CD14-positive monocyte (primary cell): ENCODE data around the gene SLC25A46. TPM values are rescaled to one million over a fixed set of nuclear protein-coding genes. Genes with fewer than 3 reads are reported as not detected.
"Not testable (repeated sequence)": the region's sequence is repeated elsewhere in the genome, so short reads cannot be mapped to it uniquely, and the experiment has no call there.

Source experiments
- DNase-seq, 3 donors: peaks; one replicate each; pipeline ENCODE4 v3.0.0-alpha.2; 2011 to 2022
- H2AFZ ChIP-seq: 2 replicates; pipeline ENCODE4 v1.6.0; 2012; ENCODE audit warnings: mild to moderate bottlenecking, low read depth, low read length, inconsistent platforms; ENCODE audit not compliant: insufficient read depth, poor library complexity, severe bottlenecking
- H3K27ac ChIP-seq, 2 donors: 1 replicate in 1 of 2; 2 replicates in 1 of 2; pipeline ENCODE4 v1.5.1; 2012 to 2013; ENCODE audit warnings: low read length in 2 of 2, control low read depth in 1 of 2, inconsistent platforms in 1 of 2, low read depth in 1 of 2, mild to moderate bottlenecking in 1 of 2
- H3K27me3 ChIP-seq, 2 donors: one replicate each; pipeline versions ENCODE4 v1.6.0 to v1.6.1; 2011 to 2013; ENCODE audit warnings: low read length in 2 of 2; ENCODE audit not compliant: control insufficient read depth in 2 of 2, insufficient read depth in 2 of 2
- H3K36me3 ChIP-seq, 2 donors: replicated peaks in 1 of 2; 1 replicate in 1 of 2; 2 replicates in 1 of 2; pipeline versions ENCODE4 v1.5.1 to v1.6.1; 2012 to 2013; ENCODE audit warnings: low read length in 2 of 2, control low read depth in 1 of 2, inconsistent platforms in 1 of 2, mild to moderate bottlenecking in 1 of 2; ENCODE audit not compliant: insufficient read depth in 2 of 2, control insufficient read depth in 1 of 2
- H3K4me1 ChIP-seq, 2 donors: 1 replicate in 1 of 2; 2 replicates in 1 of 2; pipeline versions ENCODE4 v1.5.1 to v1.6.1; 2012 to 2013; ENCODE audit warnings: low read length in 2 of 2, control low read depth in 1 of 2, inconsistent platforms in 1 of 2, mild to moderate bottlenecking in 1 of 2, moderate library complexity in 1 of 2; ENCODE audit not compliant: insufficient read depth in 2 of 2, control insufficient read depth in 1 of 2
- H3K4me2 ChIP-seq: replicated peaks from 2 replicates; pipeline ENCODE3; 2012; ENCODE audit warnings: low read length, moderate library complexity, mild to moderate bottlenecking; ENCODE audit not compliant: poor library complexity, severe bottlenecking; ENCODE audit errors: extremely low read depth
- H3K4me3 ChIP-seq, 3 experiments: fragments of 200-600 bp in 1 of 3; sonication (generic) in 1 of 3; replicated peaks in 1 of 3; 1 replicate in 2 of 3; 2 replicates in 1 of 3; pipeline ENCODE4 v1.5.1; 2011 to 2013; ENCODE audit warnings: low read length in 3 of 3, mild to moderate bottlenecking in 3 of 3, control low read depth in 2 of 3, low read depth in 2 of 3, inconsistent platforms in 1 of 3, moderate library complexity in 1 of 3
- H3K79me2 ChIP-seq: 2 replicates; pipeline ENCODE4 v1.6.0; 2012; ENCODE audit warnings: mild to moderate bottlenecking, control low read depth, inconsistent platforms, low read length, moderate library complexity; ENCODE audit not compliant: insufficient read depth
- H3K9ac ChIP-seq: 2 replicates; pipeline ENCODE4 v1.6.0; 2017; ENCODE audit warnings: low read length, mild to moderate bottlenecking; ENCODE audit not compliant: insufficient read depth, poor library complexity, severe bottlenecking
- H3K9me3 ChIP-seq, 2 donors: replicated peaks in 1 of 2; 1 replicate in 1 of 2; 2 replicates in 1 of 2; pipeline versions ENCODE4 v1.5.1 to v1.6.1; 2012 to 2013; ENCODE audit warnings: low read length in 2 of 2, control low read depth in 1 of 2; ENCODE audit not compliant: control insufficient read depth in 1 of 2, insufficient read depth in 1 of 2
- H4K20me1 ChIP-seq: 2 replicates; pipeline ENCODE4 v1.6.0; 2012; ENCODE audit warnings: mild to moderate bottlenecking, low read length, control low read depth, moderate library complexity; ENCODE audit not compliant: insufficient read depth
- H3K27ac Mint-ChIP-seq, 7 donors: one replicate each; pipeline ENCODE4 v1.8.0; 2020; ENCODE audit warnings: mild to moderate bottlenecking in 7 of 7, mixed read lengths in 7 of 7, moderate library complexity in 6 of 7, inconsistent platforms in 2 of 7
- H3K27me3 Mint-ChIP-seq, 3 donors: one replicate each; pipeline ENCODE4 v1.8.0; 2021 to 2022; ENCODE audit warnings: low read depth in 3 of 3, mild to moderate bottlenecking in 3 of 3, mixed read lengths in 3 of 3, moderate library complexity in 3 of 3, inconsistent platforms in 1 of 3
- H3K36me3 Mint-ChIP-seq, 2 donors: one replicate each; pipeline ENCODE4 v1.8.0; 2020; ENCODE audit warnings: mixed read lengths in 2 of 2, inconsistent platforms in 1 of 2, mild to moderate bottlenecking in 1 of 2
- H3K4me1 Mint-ChIP-seq: one replicate; pipeline ENCODE4 v1.8.0; 2020; ENCODE audit warnings: mild to moderate bottlenecking, mixed read lengths
- H3K4me3 Mint-ChIP-seq, 2 donors: one replicate each; pipeline ENCODE4 v1.8.0; 2020; ENCODE audit warnings: mild to moderate bottlenecking in 2 of 2, mixed read lengths in 2 of 2, moderate library complexity in 1 of 2
- H3K9me3 Mint-ChIP-seq, 7 donors: one replicate each; pipeline ENCODE4 v1.8.0; 2020 to 2022; ENCODE audit warnings: mixed read lengths in 7 of 7, mild to moderate bottlenecking in 6 of 7, moderate library complexity in 6 of 7, inconsistent platforms in 2 of 7
- CTCF ChIP-seq: fragments of 200-600 bp; IDR thresholded peaks from one replicate; pipeline ENCODE4 v1.8.0; 2022; ENCODE audit warnings: antibody characterized with exemption, mild to moderate bottlenecking
- WGBS: methylation state at CpG from one replicate; pipeline ENCODE4 v1.1.5; 2013; ENCODE audit warnings: missing lambda C conversion rate; ENCODE audit not compliant: insufficient coverage; 5-methylcytosine and 5-hydroxymethylcytosine counted together
- intact Hi-C, 2 donors: fragments of 100-400 bp; cut with micrococcal nuclease; formaldehyde crosslinking; loops; one replicate each; pipeline versions ENCODE4 v1.15.0 to v1.15.1; 2023
- polyA minus RNA-seq: library from RNA; depleted of rRNA, polyadenylated mRNA; stranded (reverse); fragments of >200 nt; gene quantifications from 2 replicates; pipeline ENCODE4 v1.2.3, GENCODE V29; 2012
- polyA plus RNA-seq, 3 donors: library from polyadenylated mRNA; depleted of rRNA in 1 of 3; unstranded in 2 of 3; stranded (reverse) in 1 of 3; fragments of 300-500 nt in 2 of 3; fragments of >200 nt in 1 of 3; fragmentation: Illumina TruSeq in 2 of 3; gene quantifications; 1 replicate in 2 of 3; 2 replicates in 1 of 3; pipeline ENCODE4 v1.2.3, GENCODE V29; 2012 to 2021
- total RNA-seq, 12 experiments: library from RNA in 1 of 12; stranded (reverse) in 1 of 12; fragments of 120-200 nt in 1 of 12; gene quantifications; one replicate each; pipeline ENCODE4 v1.2.4 and lab custom pipeline; 2013 to 2026; ENCODE audit warnings: mixed read lengths in 6 of 12, inconsistent platforms in 1 of 12

The SLC25A46 gene
- 42.3 TPM for total RNA-seq (2013)
- 10 to 100 TPM; 20.1 to 32.2 (median 29.7) TPM for polyA plus RNA-seq
- polyA minus RNA-seq: 21.9 and 27.6 TPM in 2 replicates
- total RNA-seq (lab: John Stamatoyannopoulos, UW): 10.6 to 71.4 (median 41.3) reads per million in 11 experiments

- H3K4me1 ChIP-seq: peaks cover 14 to 17% of the 10 kb centered on the region in 2 donors
These were observed at the start of gene SLC25A46 for GRCh38 chr5:110738812-110739651. SLC25A46 (plus strand) TSS chr5:110739007; CDS start chr5:110739120, 113 bp downstream.

GRCh38 chr5:110690587-110690986 is 48.2 kb upstream of the SLC25A46 start:
- H3K36me3 Mint-ChIP-seq, H3K27me3 Mint-ChIP-seq, H4K20me1 ChIP-seq, H3K4me1 ChIP-seq, H3K79me2 ChIP-seq, intact Hi-C loops, DNase-seq, H3K4me3 ChIP-seq, H3K4me3 Mint-ChIP-seq, H3K27ac ChIP-seq, H2AFZ ChIP-seq, H3K4me1 Mint-ChIP-seq, H3K27me3 ChIP-seq, H3K9ac ChIP-seq, H3K4me2 ChIP-seq, H3K27ac Mint-ChIP-seq, H3K36me3 ChIP-seq: not testable (repeated sequence)
- no CpG with 5 or more reads among the region's 1 CpG for WGBS
- peaks cover 10 to 24% (median 11%) of the 10 kb centered on the region in 7 donors for H3K9me3 Mint-ChIP-seq
- peaks cover 6 to 13% of the 10 kb centered on the region in 2 donors for H3K9me3 ChIP-seq

More at GRCh38 chr5:110738812-110739651, at the start of gene SLC25A46:
- Histone ChIP-seq H2AFZ (peak within 1 kb of the TSS; percentile 99), H4K20me1 (no peaks in the 10 kb centered on the region), H3K9ac (peak within 1 kb of the TSS; percentile 93), H3K36me3 (no peaks in the 10 kb centered on the region), H3K27ac (peak within 1 kb of the TSS; percentile 68 to 94), H3K4me2 (peak within 1 kb of the TSS; percentile 88), H3K79me2 (peaks cover 26% of the 10 kb centered on the region), H3K4me3 (peak within 1 kb of the TSS; percentile 72 to 89 (median 76)), H3K27me3 (peaks cover 0 to 2% of the 10 kb centered on the region in 2 donors), H3K9me3 (no peaks in the 10 kb centered on the region)
- peak; percentile 86 to 93 (median 91) for DNase-seq
- TF ChIP-seq CTCF: no peak
- H3K9me3 Mint-ChIP-seq: peaks cover 0 to 4% (median 0%) of the 10 kb centered on the region in 7 donors
- peaks cover 28% of the 10 kb centered on the region for H3K4me1 Mint-ChIP-seq
- peaks cover 4 to 10% (median 7%) of the 10 kb centered on the region in 3 donors for H3K27me3 Mint-ChIP-seq
- H3K36me3 Mint-ChIP-seq: peaks cover 3 to 4% of the 10 kb centered on the region in 2 donors
- peak within 1 kb of the TSS; percentile 87 to 97 (median 93) for H3K27ac Mint-ChIP-seq
- intact Hi-C loops: loop anchor here in 1 of 2 donors (10.0 kb wide), 1 partner anchor 356 kb away; the partner anchor contains the start of gene WDR36
- WGBS: 0% methylated on average over 52 of the region's 62 CpGs
- H3K4me3 Mint-ChIP-seq: peak within 1 kb of the TSS; percentile 97 to 98

GRCh38 chr5:110692669-110693068 is 46.1 kb upstream of the SLC25A46 start:
- H3K36me3 Mint-ChIP-seq, intact Hi-C loops, H2AFZ ChIP-seq, H3K4me1 Mint-ChIP-seq, H3K4me1 ChIP-seq, H3K79me2 ChIP-seq, H3K4me3 Mint-ChIP-seq, H3K9ac ChIP-seq, H3K4me2 ChIP-seq, H3K27me3 ChIP-seq, H3K4me3 ChIP-seq, H3K27ac ChIP-seq, H3K27ac Mint-ChIP-seq, H3K27me3 Mint-ChIP-seq, DNase-seq, H3K36me3 ChIP-seq, H4K20me1 ChIP-seq: not testable (repeated sequence)
- WGBS: 95% methylated on average over 5 of the region's 5 CpGs
- H3K9me3 Mint-ChIP-seq: peaks cover 10 to 24% (median 13%) of the 10 kb centered on the region in 7 donors
- peaks cover 6 to 13% of the 10 kb centered on the region in 2 donors for H3K9me3 ChIP-seq
